ENCODE measurements around the gene TMPRSS2. TPM values are rescaled to one million over a fixed set of nuclear protein-coding genes. Genes with fewer than 3 reads are reported as not detected.
"Not testable (repeated sequence)": the region's sequence is repeated elsewhere in the genome, so short reads cannot be mapped to it uniquely, and the experiment has no call there.

Gene TMPRSS2
- total RNA-seq, 1 donor from 2014 or later, result 0.99 TPM

DNA sequence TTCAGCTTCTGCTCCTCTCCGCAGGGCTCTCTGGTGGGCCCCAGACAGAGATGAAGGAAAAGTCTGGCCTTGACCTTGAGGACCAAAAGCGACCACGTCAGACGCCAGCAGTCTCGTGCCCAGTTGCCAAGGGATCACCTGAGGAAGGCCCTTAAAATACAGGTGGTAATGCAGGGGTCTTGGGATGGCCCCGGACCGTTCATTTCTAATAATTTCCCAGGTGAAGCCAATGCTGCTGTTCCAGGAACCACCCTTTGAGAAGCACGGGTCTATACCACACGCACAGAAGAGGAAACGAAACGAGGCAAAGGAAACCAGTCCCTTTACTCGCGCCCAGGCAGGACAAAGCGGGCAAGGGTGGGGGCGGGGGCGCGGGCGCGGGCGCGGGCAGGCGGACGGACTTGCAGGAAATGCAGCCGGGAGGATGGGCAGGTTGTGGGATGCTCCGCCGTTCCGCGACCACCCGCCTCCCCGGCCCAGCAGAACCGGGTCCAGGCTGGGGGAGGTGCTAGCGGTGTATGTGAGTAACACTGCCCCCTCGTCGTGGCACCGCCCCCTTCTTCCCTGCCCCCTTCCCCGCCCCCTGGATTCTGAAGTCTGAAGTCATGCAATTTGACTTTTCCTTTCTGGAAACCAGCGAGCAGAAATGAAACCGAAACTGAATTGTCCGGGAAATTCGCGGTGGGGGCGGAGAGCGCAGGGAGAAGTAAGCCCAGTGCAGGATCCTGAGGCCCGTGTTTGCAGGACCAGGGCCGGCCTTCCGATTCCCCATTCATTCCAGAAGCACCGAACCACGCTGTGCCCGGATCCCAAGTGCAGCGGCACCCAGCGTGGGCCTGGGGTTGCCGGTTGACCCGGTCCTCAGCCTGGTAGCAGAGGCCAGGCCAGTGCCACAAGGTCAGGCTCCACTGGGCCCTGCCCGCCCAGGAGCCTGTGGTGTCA lies 87.8 kb downstream of the TMPRSS2 start:
- Histone ChIP-seq H3K27me3 (peaks cover 27% of the 10 kb centered on the region), H3K79me2 (ENCODE audit: low read depth) (no peaks in the 10 kb centered on the region), H4K20me1 (ENCODE audit: low read depth) (no peaks in the 10 kb centered on the region), H3K4me2 (peak overlapping the region; percentile 83), H3K36me3 (no peaks in the 10 kb centered on the region), H3K27ac (no peak overlapping the region), H3K4me1 (no peaks in the 10 kb centered on the region), H3K9ac (no peak overlapping the region), H2AFZ (replicated peaks) (peak overlapping the region; percentile 94), H3F3A (ENCODE audit: low read depth) (no peaks in the 10 kb centered on the region), H3K9me3 (ENCODE audit: low read depth) (no peaks in the 10 kb centered on the region), H3K4me3 (peak overlapping the region; percentile 58)
- peak; percentile 59 for DNase-seq (ENCODE audit: low spot score)
- Mint-ChIP-seq H3K4me3 (peak overlapping the region; percentile 87), H3K27me3 (ENCODE audit: insufficient read depth, low read depth) (peaks cover 11% of the 10 kb centered on the region), H3K9me3 (peaks cover 4% of the 10 kb centered on the region), H3K27ac (no peak overlapping the region), H3K36me3 (peaks cover 3% of the 10 kb centered on the region), H3K4me1 (peaks cover 17% of the 10 kb centered on the region)
- TF ChIP-seq CTCF (IDR thresholded peaks at IDR 0.05) (no peak), EZH2phosphoT487 (IDR thresholded peaks at IDR 0.05) (no peak)

DNA sequence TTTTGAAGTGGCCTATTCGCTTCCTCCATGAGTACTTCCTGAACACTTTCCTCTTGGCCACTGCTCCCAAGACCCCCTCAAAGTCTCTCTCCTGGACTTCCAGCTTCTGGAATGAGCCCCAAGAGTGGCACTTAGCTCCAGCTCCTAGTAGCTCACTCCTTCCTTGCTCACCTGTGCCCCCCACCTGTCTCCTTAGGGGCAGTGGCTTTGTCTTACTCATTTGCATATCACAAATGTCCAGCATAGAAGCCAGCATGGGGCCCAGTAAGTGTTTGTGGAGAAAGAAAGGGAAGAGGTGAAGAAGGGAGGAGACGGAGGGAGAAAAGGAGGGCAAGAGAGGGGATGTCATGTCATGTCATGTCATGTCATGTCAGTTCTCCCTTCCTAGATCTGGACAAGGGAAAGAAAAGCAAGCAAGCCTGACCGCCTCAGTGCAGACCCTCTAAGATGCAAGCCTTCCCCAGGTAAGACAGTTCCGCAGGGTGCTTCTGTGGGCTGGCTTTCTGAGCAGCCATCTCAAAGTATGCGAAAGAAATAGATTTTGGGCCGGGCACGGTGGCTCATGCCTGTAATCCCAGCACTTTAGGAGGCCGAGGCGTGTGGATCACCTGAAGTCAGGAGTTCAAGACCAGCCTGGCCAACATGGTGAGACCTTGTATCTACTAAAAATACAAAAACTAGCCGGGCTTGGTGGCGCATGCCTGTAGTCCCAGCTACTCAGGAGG lies 88.8 kb downstream of the TMPRSS2 start:
- Histone ChIP-seq H3K27ac (no peak overlapping the region), H3K9ac (no peak overlapping the region), H3F3A (ENCODE audit: low read depth) (no peaks in the 10 kb centered on the region), H3K79me2 (ENCODE audit: low read depth) (no peaks in the 10 kb centered on the region), H3K27me3 (peaks cover 18% of the 10 kb centered on the region), H3K4me2 (no peak overlapping the region), H3K9me3 (ENCODE audit: low read depth) (no peaks in the 10 kb centered on the region), H3K4me1 (no peaks in the 10 kb centered on the region), H4K20me1 (ENCODE audit: low read depth) (no peaks in the 10 kb centered on the region), H3K4me3 (no peak overlapping the region), H2AFZ (replicated peaks) (no peak overlapping the region), H3K36me3 (no peaks in the 10 kb centered on the region)
- H3K4me1 Mint-ChIP-seq, result peaks cover 17% of the 10 kb centered on the region
- no peaks in the 10 kb centered on the region for H3K36me3 Mint-ChIP-seq
- H3K9me3 Mint-ChIP-seq, result peaks cover 11% of the 10 kb centered on the region
- DNase-seq (ENCODE audit: low spot score), result no peak
- H3K27ac Mint-ChIP-seq, result no peak overlapping the region
- no peak for TF ChIP-seq EZH2phosphoT487 (IDR thresholded peaks at IDR 0.05)
- TF ChIP-seq EZH2 (IDR thresholded peaks at IDR 0.05), result no peak
- TF ChIP-seq CTCF (IDR thresholded peaks at IDR 0.05), result no peak
- H3K27me3 Mint-ChIP-seq (ENCODE audit: insufficient read depth, low read depth), result peaks cover 11% of the 10 kb centered on the region
- H3K4me3 Mint-ChIP-seq, result peak overlapping the region; percentile 30

- Histone ChIP-seq H3K4me3 (no peak overlapping the region), H3K36me3 (no peaks in the 10 kb centered on the region), H3K27me3 (peaks cover 18% of the 10 kb centered on the region), H2AFZ (replicated peaks) (no peak overlapping the region), H3K27ac (no peak overlapping the region), H3K4me2 (no peak overlapping the region), H4K20me1 (ENCODE audit: low read depth) (no peaks in the 10 kb centered on the region), H3K4me1 (no peaks in the 10 kb centered on the region), H3K9me3 (ENCODE audit: low read depth) (no peaks in the 10 kb centered on the region), H3K79me2 (ENCODE audit: low read depth) (no peaks in the 10 kb centered on the region), H3K9ac (no peak overlapping the region), H3F3A (ENCODE audit: low read depth) (no peaks in the 10 kb centered on the region)
- Mint-ChIP-seq H3K4me1 (peaks cover 17% of the 10 kb centered on the region), H3K4me3 (no peak overlapping the region), H3K36me3 (no peaks in the 10 kb centered on the region), H3K27ac (no peak overlapping the region), H3K27me3 (ENCODE audit: insufficient read depth, low read depth) (peaks cover 8% of the 10 kb centered on the region), H3K9me3 (peaks cover 11% of the 10 kb centered on the region)
- TF ChIP-seq EZH2phosphoT487 (IDR thresholded peaks at IDR 0.05) (no peak), CTCF (IDR thresholded peaks at IDR 0.05) (no peak), EZH2 (IDR thresholded peaks at IDR 0.05) (no peak)
- DNase-seq (ENCODE audit: low spot score), result no peak
Measured at GRCh38 chr21:41418393-41418792, 89.6 kb downstream of the TMPRSS2 start.

- not testable (repeated sequence) for H3K36me3 ChIP-seq; H3K27ac ChIP-seq; DNase-seq (ENCODE audit: low spot score); H3K27ac Mint-ChIP-seq; H3K4me2 ChIP-seq; H2AFZ ChIP-seq (replicated peaks); H3K4me3 ChIP-seq; H3K36me3 Mint-ChIP-seq; H3K9ac ChIP-seq; H3K4me1 ChIP-seq; H3K9me3 ChIP-seq (ENCODE audit: low read depth); H3K4me3 Mint-ChIP-seq; H3K79me2 ChIP-seq (ENCODE audit: low read depth); H4K20me1 ChIP-seq (ENCODE audit: low read depth); H3F3A ChIP-seq (ENCODE audit: low read depth); H3K27me3 Mint-ChIP-seq (ENCODE audit: insufficient read depth, low read depth)
- Mint-ChIP-seq H3K9me3 (peaks cover 14% of the 10 kb centered on the region), H3K4me1 (peaks cover 16% of the 10 kb centered on the region)
- H3K27me3 ChIP-seq, result peaks cover 18% of the 10 kb centered on the region
Measured at GRCh38 chr21:41417505-41417904, 90.5 kb downstream of the TMPRSS2 start.
